Smooth muscle cell (in vitro differentiated cells): Measurements from ENCODE around the gene OTUB2. TPM values are rescaled to one million over a fixed set of nuclear protein-coding genes. Genes with fewer than 3 reads are reported as not detected.

Experiments used
- DNase-seq: peaks from one replicate; lab custom pipeline; 2025; ENCODE audit not compliant: unreplicated experiment; lab: John Stamatoyannopoulos, UW
- H2AFZ ChIP-seq: fragments of 200-600 bp; sonication (generic); 2 replicates; pipeline ENCODE4 v1.6.0; 2016; ENCODE audit warnings: antibody characterized with exemption, low read depth, mild to moderate bottlenecking
- H3F3A ChIP-seq: fragments of 200-600 bp; sonication (generic); 2 replicates; pipeline ENCODE4 v1.6.0; 2017; ENCODE audit warnings: antibody characterized with exemption, low read depth
- H3K27ac ChIP-seq: fragments of 200-600 bp; sonication (generic); 2 replicates; pipeline ENCODE4 v1.5.1; 2016; ENCODE audit warnings: low read depth, mild to moderate bottlenecking
- H3K27me3 ChIP-seq: fragments of 200-600 bp; sonication (generic); 2 replicates; pipeline ENCODE4 v1.6.1; 2016; ENCODE audit warnings: low read depth, mild to moderate bottlenecking
- H3K36me3 ChIP-seq: fragments of 200-600 bp; sonication (generic); 2 replicates; pipeline ENCODE4 v1.5.1; 2016; ENCODE audit warnings: low read depth
- H3K4me1 ChIP-seq: fragments of 200-600 bp; sonication (generic); 2 replicates; pipeline ENCODE4 v1.5.1; 2016; ENCODE audit warnings: low read depth
- H3K4me2 ChIP-seq: fragments of 200-600 bp; sonication (generic); 2 replicates; pipeline ENCODE4 v1.6.0; 2016; ENCODE audit warnings: mild to moderate bottlenecking
- H3K4me3 ChIP-seq: fragments of 200-600 bp; sonication (generic); 2 replicates; pipeline ENCODE4 v1.5.1; 2016; ENCODE audit warnings: mild to moderate bottlenecking
- H3K79me2 ChIP-seq: fragments of 200-600 bp; sonication (generic); 2 replicates; pipeline ENCODE4 v1.6.0; 2016; ENCODE audit warnings: low read depth, mild to moderate bottlenecking
- H3K9ac ChIP-seq: fragments of 200-600 bp; sonication (generic); 2 replicates; pipeline ENCODE4 v1.6.0; 2016; ENCODE audit warnings: low read depth
- H3K9me3 ChIP-seq: fragments of 200-600 bp; sonication (generic); replicated peaks from 2 replicates; pipeline ENCODE4 v1.5.1; 2016; ENCODE audit warnings: low read depth
- H4K20me1 ChIP-seq: fragments of 200-600 bp; sonication (generic); 2 replicates; pipeline ENCODE4 v1.6.0; 2016; ENCODE audit warnings: low read depth
- CTCF ChIP-seq: fragments of 200-600 bp; sonication (generic); IDR thresholded peaks from 2 replicates; pipeline ENCODE4 v1.5.1; 2017; ENCODE audit warnings: borderline replicate concordance, mild to moderate bottlenecking, antibody characterized with exemption; ENCODE audit not compliant: insufficient read depth, poor library complexity, severe bottlenecking
- WGBS: methylation state at CpG from one replicate; pipeline ENCODE4 v1.1.7; 2016; ENCODE audit warnings: low lambda C conversion rate; 5-methylcytosine and 5-hydroxymethylcytosine counted together
- polyA plus RNA-seq: library from polyadenylated mRNA; unstranded; fragments of >200 nt; fragmentation: Nextera tagmentation; extraction: Ambion mirVana; gene quantifications from 2 replicates; pipeline ENCODE4 v1.2.1, GENCODE V29; 2016
- total RNA-seq: library from RNA; depleted of rRNA; stranded (reverse); fragments of >200 nt; gene quantifications from 2 replicates; pipeline ENCODE4 v1.2.3, GENCODE V29; 2014

Gene OTUB2
- total and polyA plus RNA-seq, 2 experiments from 2014 or later, result 4.0 to 5.1 TPM

GRCh38 chr14:94038921-94039629 lies 12.9 kb downstream of the OTUB2 start:
- Histone ChIP-seq H3K79me2 (no peaks in the 10 kb centered on the region), H3K9ac (no peak overlapping the region), H3K4me2 (no peak overlapping the region), H3K9me3 (no peaks in the 10 kb centered on the region), H3F3A (no peaks in the 10 kb centered on the region), H3K27ac (no peak overlapping the region), H3K4me1 (no peaks in the 10 kb centered on the region), H3K36me3 (no peaks in the 10 kb centered on the region), H3K4me3 (no peak overlapping the region), H3K27me3 (no peaks in the 10 kb centered on the region), H2AFZ (no peak overlapping the region), H4K20me1 (peaks cover 5% of the 10 kb centered on the region)
- no peak for DNase-seq
- no peak for TF ChIP-seq CTCF
- WGBS, result 93% methylated on average over 11 of the region's 11 CpGs

- TF ChIP-seq CTCF, result no peak
- H3K27ac ChIP-seq, result no peak overlapping the region
- no peaks in the 10 kb centered on the region for H3K27me3 ChIP-seq
- no peak for DNase-seq
- no peaks in the 10 kb centered on the region for H3K9me3 ChIP-seq
- H2AFZ ChIP-seq, result no peak overlapping the region
- H3K4me2 ChIP-seq, result no peak overlapping the region
- H3K9ac ChIP-seq, result no peak overlapping the region
- peaks cover 5% of the 10 kb centered on the region for H4K20me1 ChIP-seq
- H3K4me3 ChIP-seq, result no peak overlapping the region
- no peaks in the 10 kb centered on the region for H3F3A ChIP-seq
- H3K4me1 ChIP-seq, result no peaks in the 10 kb centered on the region
- H3K36me3 ChIP-seq, result no peaks in the 10 kb centered on the region
- H3K79me2 ChIP-seq, result no peaks in the 10 kb centered on the region
- 94% methylated on average over 5 of the region's 5 CpGs for WGBS
Measured at GRCh38 chr14:94040247-94040646, 14.1 kb downstream of the OTUB2 start.

GRCh38 chr14:94040796-94041195 lies 14.7 kb downstream of the OTUB2 start:
- H2AFZ ChIP-seq, result no peak overlapping the region
- peaks cover 5% of the 10 kb centered on the region for H4K20me1 ChIP-seq
- no peaks in the 10 kb centered on the region for H3K36me3 ChIP-seq
- H3K4me3 ChIP-seq, result no peak overlapping the region
- DNase-seq, result no peak
- no peaks in the 10 kb centered on the region for H3K79me2 ChIP-seq
- H3K9me3 ChIP-seq, result no peaks in the 10 kb centered on the region
- H3K4me1 ChIP-seq, result no peaks in the 10 kb centered on the region
- H3K4me2 ChIP-seq, result no peak overlapping the region
- H3K27me3 ChIP-seq, result no peaks in the 10 kb centered on the region
- TF ChIP-seq CTCF, result no peak
- WGBS, result 95% methylated on average over 13 of the region's 13 CpGs
- H3F3A ChIP-seq, result no peaks in the 10 kb centered on the region
- H3K27ac ChIP-seq, result no peak overlapping the region
- no peak overlapping the region for H3K9ac ChIP-seq

- no peak for TF ChIP-seq CTCF
- H3K4me1 ChIP-seq, result no peaks in the 10 kb centered on the region
- H3K79me2 ChIP-seq, result no peaks in the 10 kb centered on the region
- peaks cover 4% of the 10 kb centered on the region for H4K20me1 ChIP-seq
- H3K4me2 ChIP-seq, result no peak overlapping the region
- no peak overlapping the region for H2AFZ ChIP-seq
- H3K36me3 ChIP-seq, result no peaks in the 10 kb centered on the region
- H3F3A ChIP-seq, result no peaks in the 10 kb centered on the region
- no peak overlapping the region for H3K27ac ChIP-seq
- no peaks in the 10 kb centered on the region for H3K9me3 ChIP-seq
- no peaks in the 10 kb centered on the region for H3K27me3 ChIP-seq
- WGBS, result 92% methylated on average over 18 of the region's 18 CpGs
- H3K9ac ChIP-seq, result no peak overlapping the region
- no peak for DNase-seq
- H3K4me3 ChIP-seq, result no peak overlapping the region
Measured at GRCh38 chr14:94041551-94042346, 15.6 kb downstream of the OTUB2 start.
